ACHN (cell line): Measurements from ENCODE around the gene SPIRE1.
"Not testable (repeated sequence)": the region's sequence is repeated elsewhere in the genome, so short reads cannot be mapped to it uniquely, and the experiment has no call there.

ENCODE experiments used
- DNase-seq: peaks from one replicate; pipeline ENCODE4 v3.0.0-alpha.2; 2015
- in situ Hi-C: cut with HindIII; loops from 2 replicates; pipeline ENCODE4 v1.10.0; 2017; ENCODE audit warnings: low sequenced_read_pairs, low pct_ligation_motif_present, low pct_unique_long_range_greater_than_20kb

SPIRE1 gene

DNA sequence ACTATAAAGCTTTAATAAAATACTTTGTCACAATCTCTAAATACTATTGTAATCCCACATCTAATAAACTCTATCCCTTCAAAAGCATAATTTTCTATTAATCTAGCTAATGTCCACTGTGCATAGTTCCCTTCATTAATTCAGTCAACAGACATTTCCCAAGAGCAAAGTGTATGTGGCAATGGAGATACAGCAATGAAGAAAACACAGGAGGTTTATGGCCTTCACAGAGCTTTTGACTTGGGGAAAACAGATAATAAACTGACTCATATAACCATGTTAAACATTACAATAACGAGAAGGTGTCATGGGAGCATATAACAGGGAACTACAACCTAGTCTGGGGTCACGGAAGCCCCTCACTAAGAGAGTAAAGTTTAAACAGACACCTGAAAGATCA, 86.3 kb downstream of the SPIRE1 start:
- no peak for DNase-seq
- in situ Hi-C loops, result no loop called here

DNA sequence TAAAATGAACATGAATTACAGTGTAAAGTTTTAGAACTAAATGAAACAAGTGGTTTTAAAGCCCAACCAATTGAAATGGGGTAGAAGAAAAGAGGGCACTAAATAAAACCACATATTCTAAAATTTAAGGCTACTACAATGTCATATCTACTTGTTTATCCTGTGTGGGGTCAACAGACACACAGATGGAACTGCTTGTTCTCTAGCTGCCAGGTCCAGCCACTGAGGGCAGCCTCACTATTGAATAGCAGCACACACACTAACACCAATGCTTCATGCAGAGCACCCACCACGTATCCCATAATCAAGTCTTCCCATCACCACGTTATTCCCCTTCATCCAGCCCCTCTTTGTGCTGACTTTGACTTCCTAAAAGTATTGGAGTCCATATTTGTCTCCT, 88.1 kb downstream of the SPIRE1 start:
- in situ Hi-C loops, result no loop called here
- DNase-seq, result no peak

DNA sequence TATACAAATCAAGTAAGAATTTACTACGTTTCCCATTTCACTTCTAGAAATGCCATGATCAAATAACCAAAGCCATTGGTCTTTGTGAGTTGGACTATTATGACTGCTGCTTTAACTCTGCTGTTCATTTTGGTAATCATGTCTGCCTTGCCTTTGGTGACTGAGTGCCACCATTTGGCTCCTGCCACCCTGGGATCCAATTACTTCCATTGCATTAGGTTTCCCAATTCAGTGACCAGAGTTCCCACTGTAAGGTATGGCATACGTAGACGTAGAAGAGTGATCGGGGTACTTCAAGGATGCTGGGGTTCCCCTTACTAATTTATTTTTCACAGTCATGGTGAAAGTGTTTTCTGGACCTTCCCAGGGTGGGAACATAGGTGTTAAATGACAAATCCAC, 90.1 kb downstream of the SPIRE1 start:
- in situ Hi-C loops, result no loop called here
- no peak for DNase-seq

DNA sequence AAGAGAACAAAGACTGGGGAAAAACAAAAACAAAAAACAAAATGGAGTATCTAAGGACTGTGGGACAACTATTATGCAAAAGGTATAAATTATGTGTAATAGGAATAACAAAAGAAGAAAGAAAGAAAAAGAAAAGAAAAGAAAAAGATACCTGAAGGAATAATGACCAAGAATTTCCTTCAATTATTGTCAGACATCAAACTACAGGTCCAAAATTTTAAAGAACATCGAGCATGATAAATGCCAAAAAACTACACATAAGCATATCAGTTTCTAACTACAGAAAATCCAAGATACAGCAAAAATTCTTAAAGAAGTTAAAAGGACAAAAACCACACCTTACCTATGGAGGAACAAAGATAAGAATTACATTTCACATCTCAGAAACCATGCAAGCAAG, 93.0 kb downstream of the SPIRE1 start:
- DNase-seq, result no peak
- in situ Hi-C loops, result no loop called here

DNA sequence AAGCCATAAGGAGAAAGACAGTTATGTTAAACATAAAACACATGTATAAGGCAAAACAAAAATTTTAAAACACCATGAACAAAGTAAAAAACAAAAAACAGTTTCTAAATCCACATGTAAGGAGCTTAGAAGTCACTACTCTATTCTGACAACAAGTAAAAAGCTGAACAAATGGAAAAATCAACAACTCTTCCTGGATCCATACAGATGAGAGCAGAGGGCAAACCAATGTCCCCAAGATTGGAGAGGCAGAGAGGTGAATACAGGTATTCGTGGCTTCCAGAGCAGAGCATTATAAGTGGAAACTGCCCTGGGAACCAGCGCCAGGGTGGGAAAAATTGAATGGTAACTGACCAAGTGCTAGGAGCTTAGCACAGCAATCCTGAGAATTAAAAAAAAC, 93.5 kb downstream of the SPIRE1 start:
- in situ Hi-C loops, result no loop called here
- no peak for DNase-seq

DNA sequence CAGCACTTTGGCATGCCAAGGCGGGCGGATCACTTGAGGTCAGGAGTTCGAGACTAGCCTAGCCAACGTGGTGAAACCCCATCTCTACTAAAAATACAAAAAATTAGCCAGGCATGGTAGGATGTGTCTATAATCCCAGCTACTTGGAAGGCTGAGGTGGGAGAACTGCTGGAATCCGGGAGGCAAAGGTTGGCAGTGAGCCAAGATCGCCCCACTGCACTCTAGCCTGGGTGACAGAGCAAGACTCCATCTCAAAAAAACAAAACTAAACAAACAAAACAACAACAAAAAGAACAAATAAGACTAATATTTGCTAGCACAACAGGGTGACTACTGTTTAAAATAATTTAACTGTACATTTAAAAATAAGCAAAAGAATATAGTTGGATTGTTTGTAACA, 97.3 kb downstream of the SPIRE1 start:
- DNase-seq, in situ Hi-C loops: not testable (repeated sequence)

DNA sequence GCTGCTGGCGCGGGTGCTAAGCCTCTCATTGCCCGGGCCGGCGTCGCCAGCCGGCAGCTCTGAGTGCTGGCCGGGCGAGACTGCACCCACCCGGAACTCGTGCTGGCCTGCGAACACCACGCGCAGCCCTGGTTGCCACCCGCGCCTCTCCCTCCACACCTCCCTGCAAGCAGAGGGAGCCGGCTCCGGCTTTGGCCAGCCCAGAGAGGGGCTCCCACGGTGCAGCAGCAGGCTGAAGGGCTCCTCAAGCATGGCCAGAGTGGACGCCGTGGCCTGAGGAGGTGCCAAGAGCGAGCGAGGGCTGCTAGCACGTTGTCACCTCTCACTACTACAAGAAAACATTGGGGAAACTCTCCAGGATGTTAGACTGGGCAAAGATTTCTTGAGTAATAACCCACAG, 98.6 kb downstream of the SPIRE1 start:
- DNase-seq, result no peak
- in situ Hi-C loops, result no loop called here

DNA sequence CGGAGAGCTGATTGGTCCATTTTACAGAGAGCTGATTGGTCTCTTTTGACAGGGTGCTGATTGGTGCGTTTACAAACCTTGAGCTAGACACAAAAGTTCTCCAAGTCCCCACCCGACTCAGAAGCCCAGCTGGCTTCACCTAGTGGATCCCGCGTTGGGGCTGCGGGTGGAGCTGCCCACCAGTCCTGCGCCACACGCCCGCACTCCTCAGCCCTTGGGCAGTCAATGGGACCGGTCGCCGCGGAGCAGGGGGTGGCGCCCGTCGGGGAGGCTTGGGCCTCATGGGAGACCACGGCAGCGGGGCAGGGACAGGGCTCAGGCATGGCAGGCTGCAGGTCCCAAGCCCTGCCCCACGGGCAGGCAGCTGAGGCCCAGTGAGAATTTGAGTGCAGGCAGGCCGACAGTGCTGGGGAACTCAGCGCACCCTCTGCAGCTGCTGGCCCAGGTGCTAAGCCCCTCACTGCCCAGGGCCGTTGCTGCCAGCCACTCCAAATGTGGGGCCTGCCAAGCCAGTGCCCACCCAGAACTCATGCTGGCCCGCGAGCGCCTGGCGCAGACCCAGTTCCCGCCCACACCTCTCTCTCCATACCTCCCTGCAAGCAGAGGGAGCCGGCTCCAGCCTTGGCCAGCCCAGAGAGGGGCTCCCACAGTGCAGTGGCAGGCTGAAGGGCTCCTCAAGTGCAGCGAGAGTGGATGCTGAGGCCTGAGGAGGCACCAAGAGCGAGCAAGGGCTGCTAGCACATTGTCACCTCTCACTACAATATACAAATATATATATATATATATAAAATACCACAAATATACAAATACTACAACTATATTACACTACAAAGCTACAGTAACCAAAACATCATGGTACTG, 100.7 kb downstream of the SPIRE1 start:
- in situ Hi-C loops, result no loop called here

DNA sequence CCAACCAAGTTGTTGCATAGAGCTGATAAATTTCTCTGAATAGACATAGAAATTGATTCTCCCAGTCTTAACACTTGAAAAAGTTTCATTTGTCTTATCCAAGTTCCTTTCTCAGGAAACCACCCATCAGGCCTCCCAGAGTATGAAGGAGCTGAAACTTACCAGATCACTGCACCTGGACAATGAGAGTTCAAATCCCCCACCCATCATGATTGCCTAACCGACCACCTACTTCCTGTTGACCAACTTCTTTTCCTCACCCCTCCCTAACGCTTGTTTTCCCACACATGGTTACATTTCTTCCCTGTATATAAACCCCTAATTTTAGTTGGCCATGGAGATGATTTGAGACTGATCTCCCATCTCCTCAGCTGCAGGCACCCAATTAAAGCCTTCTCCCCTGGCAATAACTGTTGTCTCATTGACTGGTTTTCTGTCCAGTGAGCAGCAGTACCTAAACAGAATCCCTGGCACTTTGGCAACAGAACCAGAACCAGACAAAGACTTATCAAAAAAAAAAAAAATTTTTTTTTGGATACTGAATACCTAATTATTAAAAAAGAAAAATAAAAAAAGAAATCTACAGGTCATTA, 103.0 kb downstream of the SPIRE1 start:
- in situ Hi-C loops, result no loop called here
- no peak for DNase-seq

More for the DNA sequence above, 100.7 kb downstream of the SPIRE1 start:
- no peak for DNase-seq

DNA sequence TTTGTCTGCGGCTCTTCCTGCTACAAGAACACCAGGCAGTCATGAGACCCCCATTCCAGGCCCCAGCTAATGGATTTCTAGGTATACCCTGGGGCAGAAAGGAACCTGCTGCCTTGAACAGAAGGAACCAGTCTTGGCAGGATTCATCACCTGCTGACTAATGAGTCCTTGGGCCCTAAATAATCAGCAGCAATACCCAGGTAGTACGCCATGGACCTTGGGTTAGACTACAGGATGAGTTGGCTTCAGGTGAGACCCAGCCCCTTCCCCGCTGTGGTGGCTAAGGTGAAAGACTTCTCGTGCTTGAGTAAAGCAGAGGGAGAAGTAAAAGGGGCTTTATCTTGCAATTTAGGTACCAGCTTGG, 105.0 kb downstream of the SPIRE1 start:
- in situ Hi-C loops, result no loop called here
- DNase-seq, result no peak

DNA sequence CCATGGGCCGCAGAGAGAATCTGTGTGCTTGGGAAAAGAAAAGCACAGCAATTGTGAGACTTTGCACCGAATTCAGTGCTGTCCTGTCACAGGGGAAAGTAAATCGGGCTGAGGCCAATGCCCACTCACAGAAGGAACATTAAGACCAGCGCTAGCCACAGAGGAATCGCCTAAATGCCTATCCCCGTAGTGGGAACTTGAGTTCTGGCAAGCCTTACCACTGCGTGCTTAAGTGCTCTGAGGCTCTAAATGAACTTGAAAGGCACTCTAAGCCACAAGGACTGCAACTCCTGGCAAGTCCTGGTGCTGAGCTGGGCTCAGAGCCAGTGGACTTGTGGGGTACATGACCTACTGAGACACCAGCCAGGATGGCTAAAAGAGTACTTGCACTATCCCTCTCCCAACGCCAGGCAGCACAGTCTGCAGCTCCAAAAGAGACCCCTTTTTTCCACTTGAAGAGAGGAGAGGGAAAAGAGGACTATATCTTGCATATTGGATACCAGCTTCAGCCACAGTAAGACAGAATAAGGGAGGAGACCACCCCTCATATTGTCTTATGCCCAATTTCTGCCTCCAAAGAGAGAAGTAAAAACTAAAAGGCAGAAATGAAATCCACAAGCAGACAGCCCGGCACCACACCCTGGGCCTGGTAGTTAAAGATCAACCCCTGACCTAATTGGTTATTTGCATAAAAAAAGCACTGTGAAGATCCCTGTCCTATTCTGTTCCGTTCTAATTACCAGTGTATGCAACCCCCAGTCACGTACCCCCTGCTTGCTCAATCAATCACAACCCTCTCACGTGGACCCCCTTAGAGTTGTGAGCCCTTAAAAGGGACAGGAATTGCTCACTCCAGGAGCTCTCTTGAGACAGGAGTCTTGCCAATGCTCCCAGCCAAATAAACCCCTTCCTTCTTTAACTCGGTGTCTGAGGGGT, 105.7 kb downstream of the SPIRE1 start:
- peak; percentile 63 for DNase-seq
- in situ Hi-C loops, result not testable (repeated sequence)

DNA sequence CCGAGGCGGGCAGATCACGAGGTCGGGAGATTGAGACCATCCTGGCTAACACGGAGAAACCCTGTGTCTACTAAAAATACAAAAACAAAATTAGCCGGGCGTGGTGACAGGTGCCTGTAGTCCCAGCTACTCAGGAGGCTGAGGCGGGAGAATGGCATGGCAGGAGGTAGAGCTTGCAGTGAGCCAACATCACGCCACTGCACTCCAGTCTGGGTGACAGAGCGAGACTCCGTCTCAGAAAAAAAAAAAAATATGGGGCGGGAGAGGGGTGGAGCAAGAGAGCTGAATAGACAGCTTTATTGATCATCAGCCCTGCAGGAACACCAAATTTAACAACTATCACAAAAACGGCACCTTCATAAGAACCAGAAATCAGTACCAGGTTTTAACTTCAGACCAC, 106.4 kb downstream of the SPIRE1 start:
- in situ Hi-C loops, result not testable (repeated sequence)

DNA sequence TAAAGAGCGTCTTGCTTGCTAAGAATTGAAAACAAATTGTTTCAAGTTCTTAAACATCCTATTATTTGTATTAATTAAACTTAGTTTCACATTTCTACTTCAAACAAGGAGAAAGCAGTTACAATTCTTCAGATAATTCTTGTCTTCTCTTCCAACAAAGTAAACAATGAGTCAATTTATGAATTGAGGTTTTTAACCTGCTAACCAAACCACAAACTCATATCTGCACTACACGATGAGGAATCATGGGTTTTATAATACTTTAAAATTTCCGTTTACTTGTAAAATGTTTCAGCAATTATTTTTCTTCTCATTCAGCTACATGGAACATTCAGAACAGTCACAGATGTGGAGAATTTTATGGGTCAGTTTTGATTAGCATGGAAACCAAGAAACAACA, 114.2 kb downstream of the SPIRE1 start:
- in situ Hi-C loops, result no loop called here
- DNase-seq, result no peak

More for the DNA sequence above, 106.4 kb downstream of the SPIRE1 start:
- DNase-seq, result not testable (repeated sequence)

DNA sequence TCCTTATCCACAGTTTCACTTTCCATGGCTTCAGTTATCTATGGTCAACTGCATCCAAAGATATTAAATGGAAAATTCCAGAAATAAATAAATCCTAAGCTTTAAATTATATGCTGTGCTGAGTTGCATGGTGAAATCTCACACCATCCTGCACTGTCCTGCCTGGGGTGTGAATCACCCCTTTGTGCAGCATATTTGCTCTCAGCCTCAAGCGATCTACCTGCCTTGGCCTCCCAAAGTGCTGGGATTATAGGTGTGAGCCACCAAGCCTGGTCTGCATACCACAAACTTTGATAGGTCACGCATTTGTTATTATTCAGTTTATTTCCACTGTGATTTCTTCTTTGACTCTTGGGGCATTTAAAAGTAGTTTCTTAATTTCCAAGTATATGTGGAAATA, 117.2 kb downstream of the SPIRE1 start:
- DNase-seq, result no peak
- in situ Hi-C loops, result no loop called here

DNA sequence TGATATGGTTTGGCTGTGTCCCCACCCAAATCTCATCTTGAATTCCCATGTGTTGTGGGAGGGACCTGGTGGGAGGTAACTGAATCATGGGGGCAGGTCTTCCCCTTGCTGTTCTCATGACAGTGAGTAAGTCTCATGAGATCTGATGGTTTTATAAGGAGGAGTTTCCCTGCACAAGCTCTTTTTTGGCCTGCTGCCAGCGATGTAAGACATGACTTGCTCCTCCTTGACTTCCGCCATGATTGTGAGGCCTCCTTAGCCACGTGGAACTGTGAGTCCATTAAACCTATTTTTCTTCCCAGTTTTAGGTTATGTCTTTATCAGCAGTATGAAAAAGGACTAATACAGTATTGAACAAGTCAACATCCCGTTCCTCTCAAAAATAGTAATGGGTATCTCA, 118.7 kb downstream of the SPIRE1 start:
- in situ Hi-C loops, DNase-seq: not testable (repeated sequence)

DNA sequence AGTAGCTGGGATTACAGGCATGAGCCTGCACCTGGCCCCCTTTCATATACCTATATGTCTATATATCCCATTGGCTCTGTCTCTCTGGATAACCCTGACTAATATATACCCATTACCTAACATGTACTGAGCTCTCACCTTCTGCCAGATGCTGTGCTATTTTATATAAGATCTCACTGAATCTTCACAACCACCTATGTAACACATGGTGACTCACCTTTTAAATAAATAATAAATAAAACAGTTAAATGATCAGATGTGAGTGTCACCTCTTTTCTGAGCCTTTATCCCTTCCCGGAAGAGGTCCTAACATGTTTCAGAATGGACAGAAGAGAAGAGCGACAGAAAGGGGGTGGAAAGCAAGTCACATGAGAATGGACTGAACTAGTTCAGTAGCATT, 123.1 kb downstream of the SPIRE1 start:
- DNase-seq, result no peak
- in situ Hi-C loops, result no loop called here

DNA sequence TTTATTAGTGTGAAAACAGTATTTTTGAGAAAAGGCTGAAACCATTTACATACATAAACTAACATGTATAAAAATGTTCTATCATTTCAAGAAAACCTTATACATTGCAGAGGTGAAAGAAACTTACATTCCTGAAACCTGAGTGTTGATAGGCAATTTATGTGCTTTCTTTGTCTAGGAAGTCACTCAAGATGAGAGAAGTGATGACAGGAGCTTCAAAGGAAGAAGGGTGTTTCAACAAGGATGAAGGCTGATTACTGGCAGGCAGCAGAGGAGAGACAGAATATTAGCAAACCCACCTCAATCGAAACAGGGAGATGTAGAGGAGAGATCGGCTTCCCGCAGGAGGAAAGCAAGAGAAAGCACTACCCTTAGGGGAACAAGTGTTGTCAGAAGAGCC, 125.2 kb downstream of the SPIRE1 start:
- in situ Hi-C loops, result no loop called here
- no peak for DNase-seq

DNA sequence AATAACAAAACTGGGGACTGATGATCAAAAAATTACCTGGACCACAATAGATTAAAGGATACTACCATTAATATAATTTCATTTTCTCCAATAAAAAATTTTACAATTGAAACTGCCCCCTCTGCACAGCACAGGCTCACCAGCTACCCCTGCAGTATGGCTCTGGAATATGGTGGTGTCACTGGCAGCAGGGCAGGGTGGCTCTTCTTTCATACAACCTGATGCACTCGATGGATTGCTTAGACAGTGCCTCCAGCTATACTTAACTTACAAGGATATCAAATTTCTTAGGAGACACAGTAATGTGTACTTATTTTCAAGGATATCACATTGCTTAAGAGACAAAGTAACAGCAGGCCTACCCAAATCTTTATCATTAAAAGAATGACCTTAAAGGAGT, 126.2 kb downstream of the SPIRE1 start:
- no peak for DNase-seq
- in situ Hi-C loops, result no loop called here

DNA sequence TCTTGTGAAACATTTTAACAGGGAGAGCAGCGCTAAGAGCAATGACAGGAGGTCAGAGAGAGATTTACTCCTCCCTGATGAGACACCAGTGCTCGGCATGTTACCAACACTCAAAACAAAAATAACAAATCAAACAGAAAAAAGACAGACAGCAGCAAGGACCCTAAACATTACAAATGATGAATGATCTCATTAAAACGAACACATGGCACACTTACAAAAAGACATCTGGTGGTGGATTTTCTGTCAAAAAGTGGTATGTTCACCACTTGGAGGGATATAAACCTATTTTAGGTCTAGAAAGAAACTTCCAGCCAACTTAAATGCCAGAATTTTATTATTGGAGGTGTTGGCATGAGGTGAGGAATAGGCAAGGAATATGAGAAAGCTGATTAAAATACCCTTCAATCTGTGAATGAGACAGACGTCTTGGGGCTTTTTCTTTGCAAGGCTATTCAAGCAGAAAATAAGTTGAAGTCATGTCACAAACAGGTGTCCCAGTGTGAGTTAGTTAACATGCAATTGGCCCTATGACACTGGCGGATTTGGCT, 137.4 kb downstream of the SPIRE1 start:
- DNase-seq, result no peak
- in situ Hi-C loops, result no loop called here
